ENCODE measurements around the gene MRPL24.

GRCh38 chr1:156692925-156693847, 47.7 kb downstream of the MRPL24 start:
- TF ChIP-seq CTCF (IDR thresholded peaks at IDR 0.05) (no peak), POLR2A (IDR thresholded peaks at IDR 0.05) (no peak), EP300 (IDR thresholded peaks at IDR 0.05) (no peak)
